HG03196 (cell line): Measurements from ENCODE around the gene HSF2BP.
"Not testable (repeated sequence)": the region's sequence is repeated elsewhere in the genome, so short reads cannot be mapped to it uniquely, and the experiment has no call there.

Experiments used
- ATAC-seq: cut with Tn5 transposase; IDR thresholded peaks from one replicate; pipeline ENCODE4 v1.9.1; 2021; ENCODE audit not compliant: unreplicated experiment

The HSF2BP gene

GRCh38 chr21:43623588-43623987, 35.7 kb downstream of the HSF2BP start:
- ATAC-seq = no peak

DNA sequence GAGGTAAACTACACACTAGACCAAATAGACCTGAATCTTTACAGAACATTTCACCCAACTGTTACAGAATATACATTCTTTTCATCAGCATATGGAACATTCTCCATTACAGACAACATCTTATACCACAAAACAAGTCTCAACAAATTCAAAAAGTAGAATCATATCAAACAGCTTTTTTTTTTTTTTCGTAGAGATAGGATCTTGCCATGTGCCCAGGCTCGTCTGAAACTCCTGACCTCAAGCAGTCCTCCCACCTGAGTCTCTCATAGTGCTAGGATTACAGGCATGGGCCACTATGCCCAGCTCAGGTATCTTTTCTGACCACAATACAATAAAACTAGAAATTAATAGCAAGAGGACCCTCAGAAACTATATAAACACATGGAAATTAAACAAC, 36.5 kb downstream of the HSF2BP start:
- no peak for ATAC-seq

DNA sequence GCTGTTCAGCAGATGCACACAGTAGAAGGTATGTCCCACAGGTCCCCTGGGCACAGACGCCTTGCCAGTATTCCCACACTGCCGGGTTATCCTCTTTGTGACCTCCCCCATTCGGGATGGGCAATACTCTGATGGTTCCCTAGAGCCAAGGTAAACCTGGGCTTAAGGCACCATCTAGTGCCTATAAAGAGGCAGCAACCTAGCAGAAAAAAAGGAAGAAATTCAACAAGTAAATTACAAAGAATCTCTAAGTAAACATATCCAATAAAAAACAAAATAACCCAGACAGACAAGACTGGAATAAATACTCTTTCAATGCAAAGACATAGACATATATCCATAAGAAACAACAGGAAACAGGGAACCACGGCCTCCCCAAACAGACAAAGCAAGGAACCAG, 39.4 kb downstream of the HSF2BP start:
- ATAC-seq = no peak

DNA sequence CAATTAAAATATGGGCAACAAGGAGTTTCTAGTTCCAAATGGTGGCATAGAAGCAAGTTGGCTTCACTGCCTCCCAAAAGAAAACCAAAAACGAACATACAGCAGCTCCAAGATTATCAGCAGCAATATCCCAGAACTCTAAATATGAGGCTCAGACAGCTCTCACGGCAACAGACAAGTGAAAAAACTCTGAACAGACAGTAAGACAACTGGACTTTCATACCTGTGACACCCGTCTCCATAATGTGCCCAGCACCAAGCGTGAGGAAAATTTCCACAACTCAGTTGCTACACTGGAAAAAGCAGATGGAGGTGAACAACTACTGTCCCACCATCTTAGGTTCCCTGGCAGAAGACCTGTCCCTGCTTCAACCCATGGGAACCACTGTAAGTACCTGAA, 39.9 kb downstream of the HSF2BP start:
- no peak for ATAC-seq

- no peak for ATAC-seq
Observed at GRCh38 chr21:43618940-43619339, 40.3 kb downstream of the HSF2BP start.

- not testable (repeated sequence) for ATAC-seq
Observed at GRCh38 chr21:43616861-43617260, 42.4 kb downstream of the HSF2BP start.

DNA sequence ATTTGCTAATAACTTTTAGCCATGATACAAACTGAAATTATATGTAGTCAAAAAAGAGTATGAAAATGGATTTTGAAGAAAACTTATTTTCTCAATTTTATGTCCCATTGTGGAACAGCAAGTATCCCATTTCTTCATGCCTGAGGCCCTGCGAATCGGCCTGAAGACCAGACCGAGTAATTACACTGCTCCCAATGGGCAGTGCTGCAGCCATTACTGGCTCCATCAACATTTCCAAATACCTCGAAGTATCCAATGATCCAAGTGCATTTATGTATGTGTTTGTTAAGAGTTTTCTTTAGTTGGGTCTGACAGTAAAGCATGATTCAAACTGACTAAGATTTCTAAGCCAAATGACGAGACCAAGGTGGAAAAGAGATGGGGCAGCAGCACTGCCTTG, 44.4 kb downstream of the HSF2BP start:
- no peak for ATAC-seq

DNA sequence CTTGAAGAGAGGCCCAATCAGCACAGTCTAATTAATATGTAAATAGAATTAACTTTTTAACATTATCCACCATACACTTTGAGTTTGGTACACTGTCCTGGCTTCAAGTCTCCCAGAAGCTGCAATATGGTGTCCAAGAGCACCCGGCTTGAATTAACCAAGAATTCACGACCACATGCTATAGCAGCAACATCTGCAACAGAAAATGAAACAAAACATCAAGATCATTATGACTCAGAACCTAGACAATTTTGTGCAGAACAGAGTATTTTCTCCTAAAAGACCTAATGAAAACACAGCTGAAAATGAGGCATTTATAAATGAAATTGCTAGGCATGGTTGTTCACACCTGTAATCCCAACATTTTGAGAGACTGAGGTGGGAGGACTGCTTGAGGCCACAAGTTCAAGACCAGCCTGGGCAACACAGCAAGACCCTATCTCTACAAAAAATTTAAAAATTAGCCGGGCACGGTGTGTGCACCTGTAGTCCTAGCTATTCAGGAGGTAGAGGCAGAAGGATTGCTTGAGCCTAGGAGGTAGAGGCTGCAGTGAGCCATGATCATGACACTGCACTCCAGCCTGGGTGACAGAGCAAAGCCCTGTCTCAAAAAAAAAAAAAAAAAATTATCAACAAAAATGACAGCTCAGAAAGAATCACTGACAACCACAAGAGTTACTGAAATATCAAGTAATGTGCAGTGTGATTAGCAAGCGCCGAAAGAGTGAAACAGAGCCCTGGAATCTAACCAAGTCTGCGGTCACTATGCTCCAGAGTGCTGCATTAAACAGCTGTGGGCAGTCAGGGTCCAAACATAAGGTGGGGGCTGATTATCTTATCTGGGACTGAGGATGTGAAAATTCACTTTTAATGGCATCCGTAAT, 45.3 kb downstream of the HSF2BP start:
- no peak for ATAC-seq

GRCh38 chr21:43611598-43612369, 47.5 kb downstream of the HSF2BP start:
- no peak for ATAC-seq

- ATAC-seq = no peak
Observed at GRCh38 chr21:43609501-43610340, 49.6 kb downstream of the HSF2BP start.

DNA sequence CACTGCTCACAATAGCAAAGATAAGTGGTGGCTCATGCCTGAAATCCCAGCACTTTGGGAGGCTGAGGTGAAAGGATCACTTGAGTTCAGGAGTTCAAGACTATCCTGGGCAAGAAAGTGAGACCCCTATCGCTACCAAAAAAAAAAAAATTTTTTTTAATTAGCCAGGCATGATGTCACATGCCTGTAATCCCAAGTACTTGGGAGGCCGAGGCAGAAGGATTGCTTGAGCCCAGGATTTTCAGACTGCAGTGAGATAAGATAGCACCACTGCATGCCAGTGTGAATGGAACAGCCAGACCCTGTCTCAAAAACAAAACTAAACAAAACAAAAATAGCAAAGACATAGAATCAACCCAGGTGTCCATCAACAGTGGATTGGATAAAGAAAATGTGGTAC, 50.6 kb downstream of the HSF2BP start:
- ATAC-seq = no peak

DNA sequence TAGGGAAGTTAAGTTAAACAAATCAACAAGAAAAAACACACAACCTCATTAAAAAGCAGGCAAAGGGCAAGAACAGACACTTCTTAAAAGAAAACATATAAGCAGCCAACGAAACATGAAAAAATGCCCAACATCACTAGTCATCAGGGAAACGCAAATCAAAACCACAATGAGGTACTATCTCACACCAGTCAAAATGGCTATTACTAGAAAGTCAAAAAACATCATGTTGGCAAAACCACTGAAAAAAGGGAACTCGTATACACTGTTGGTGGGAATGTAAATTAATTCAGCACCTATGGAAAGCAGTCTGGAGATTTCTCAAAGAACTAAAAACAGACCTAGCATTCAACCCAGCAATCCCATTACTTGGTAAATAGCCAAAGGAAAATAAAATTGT, 51.1 kb downstream of the HSF2BP start:
- ATAC-seq = no peak

DNA sequence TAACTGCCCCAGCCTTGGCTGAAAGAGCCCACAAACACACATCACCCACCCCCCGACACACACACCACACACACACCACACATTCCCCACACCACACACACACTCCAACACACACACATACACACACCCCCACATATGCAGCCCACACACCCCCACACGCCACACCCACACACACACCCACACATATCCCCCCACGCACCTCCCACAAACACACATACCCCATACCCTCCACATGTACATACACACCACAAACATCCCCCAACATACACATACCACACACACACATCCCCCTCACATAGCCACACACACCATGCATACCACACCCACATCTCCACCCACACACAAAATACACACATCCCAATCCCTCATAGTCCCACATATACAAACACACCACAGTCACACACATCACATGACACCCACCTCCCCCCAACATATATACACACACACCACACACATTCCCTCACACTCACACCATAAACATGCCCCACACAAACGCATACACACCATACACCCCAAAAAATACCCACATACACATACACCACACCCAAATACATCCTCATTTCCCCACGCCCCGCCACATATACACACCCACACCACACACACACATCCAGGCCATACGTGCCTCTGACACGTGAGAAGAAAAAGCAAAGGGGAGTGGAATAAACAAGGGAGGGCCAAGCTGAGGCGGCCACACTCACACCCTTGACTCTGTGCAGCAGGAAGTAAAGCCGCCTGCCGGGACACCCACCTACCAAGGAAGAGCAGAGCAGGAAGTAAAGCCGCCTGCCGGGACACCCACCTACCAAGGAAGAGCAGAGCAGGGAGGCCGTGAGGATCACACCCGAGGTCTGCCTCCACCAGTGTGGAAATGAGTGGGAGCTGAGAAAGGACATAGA, 53.7 kb downstream of the HSF2BP start:
- ATAC-seq = no peak

DNA sequence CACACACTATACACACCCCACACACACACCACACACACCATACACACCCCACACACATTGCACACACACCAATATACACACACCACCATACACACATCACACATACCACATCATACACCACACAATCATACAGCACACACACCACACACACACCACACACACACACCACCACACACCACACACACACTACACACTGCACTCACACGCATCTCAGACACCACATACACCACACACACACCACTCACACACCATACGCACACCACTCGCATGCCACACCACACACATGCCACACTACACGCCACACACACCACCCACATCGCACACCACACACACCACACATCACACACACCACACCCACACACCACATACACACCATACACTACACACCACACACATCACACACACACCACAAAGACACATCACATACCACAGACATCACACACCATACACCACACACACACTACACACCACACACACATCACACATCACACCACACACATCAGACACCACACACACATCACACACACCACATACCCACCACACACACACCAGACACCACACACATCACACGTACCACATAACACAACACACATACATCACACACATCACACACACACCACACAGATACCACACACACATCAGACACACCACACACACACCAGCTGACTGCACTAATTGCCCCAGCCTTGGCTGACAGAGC, 54.6 kb downstream of the HSF2BP start:
- ATAC-seq = no peak

DNA sequence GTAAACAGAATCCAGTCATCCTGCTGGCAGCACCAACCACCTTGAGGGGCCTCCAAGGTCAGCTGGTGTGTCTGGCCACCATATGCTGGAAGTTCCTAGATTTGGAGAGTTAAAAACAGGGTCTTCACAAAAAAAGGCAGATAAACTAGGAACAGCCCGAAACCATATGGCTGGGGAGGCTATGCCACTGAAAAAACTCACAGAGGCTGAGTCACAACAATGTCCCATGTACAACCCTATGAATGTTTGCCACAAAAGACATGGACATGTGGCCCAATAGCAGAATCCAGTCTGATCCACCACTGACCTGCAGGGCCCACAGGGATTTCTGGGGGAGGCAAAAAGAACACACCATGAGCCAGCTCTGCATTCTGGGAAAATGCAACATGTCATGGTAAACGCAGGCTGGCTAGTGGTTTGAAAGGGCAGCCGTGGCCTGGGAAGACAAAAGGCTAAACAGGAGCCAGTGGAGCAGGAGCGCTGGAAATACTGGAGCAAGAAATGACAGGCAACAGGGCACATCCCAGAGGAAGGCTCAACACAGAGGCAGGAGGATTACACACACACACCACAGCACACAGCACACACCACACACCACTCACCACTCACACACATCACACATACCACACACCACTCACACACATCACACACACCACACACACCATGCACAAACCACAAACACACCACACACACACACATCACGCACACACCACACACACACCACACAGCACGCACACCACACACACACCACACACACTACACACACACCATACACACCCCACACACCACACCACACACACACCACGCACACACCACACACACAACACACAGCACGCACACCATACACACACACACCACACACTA, 55.4 kb downstream of the HSF2BP start:
- no peak for ATAC-seq

DNA sequence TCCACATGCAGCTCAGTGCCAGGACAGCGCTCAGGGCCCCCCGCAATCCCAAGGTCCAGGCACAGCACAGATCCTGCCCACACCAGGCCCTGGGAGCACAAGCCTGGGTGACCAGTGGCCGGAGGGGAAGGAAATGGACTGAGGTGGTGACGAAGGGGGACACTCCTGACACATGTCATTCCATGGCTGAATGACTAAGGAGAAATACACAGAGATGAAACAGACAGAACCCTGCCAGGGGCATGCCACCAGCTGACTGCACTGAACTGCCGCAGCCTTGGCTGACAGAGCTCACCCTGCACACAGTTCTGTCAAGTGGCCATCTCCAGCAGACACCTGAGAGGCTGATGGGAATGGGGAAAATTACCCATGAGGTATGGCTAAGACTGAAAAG, 56.1 kb downstream of the HSF2BP start:
- ATAC-seq = no peak

DNA sequence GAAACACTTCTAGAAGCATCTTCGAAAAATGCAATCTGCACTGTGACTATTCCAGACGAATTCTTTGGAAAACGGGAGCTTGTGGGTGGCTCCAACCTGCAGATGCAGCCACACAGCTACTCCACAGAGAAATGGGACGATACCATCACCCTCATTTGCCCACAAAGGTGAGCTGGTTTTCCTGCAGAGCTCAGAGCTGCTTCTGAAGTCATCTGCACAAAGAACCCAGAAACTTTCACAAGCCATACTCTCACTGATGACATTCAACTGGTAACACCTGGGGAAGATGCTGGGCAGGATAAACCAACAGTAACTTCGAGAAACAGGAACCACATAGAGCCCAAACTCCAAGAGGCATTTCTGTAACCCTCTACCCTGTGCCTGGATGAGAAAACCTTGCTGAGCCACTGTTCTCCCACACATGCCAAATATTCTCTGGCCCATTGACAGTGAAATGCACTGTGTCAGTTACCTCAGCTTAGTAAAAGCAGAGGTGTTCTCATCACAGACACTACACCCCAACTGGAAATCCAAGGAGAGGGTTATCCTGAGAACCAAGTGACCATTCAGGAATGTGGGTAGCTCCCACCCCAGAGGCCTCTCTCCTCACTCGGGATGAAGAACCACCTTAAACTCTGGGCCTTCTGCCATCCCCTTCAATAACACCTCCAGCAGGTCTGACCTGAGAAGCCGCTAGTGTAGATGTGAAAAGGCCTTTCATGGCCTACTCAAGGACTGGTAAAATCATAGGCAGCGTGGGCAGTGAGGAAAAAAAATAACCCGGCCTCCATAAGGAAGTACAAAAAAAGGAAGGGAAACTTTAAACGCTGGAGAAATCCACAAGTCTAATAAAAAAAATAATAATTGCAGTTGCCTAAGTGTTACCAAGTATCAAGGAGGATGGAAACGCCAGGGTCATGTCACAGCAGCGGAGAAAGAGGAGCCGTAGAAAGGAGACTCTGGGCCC, 56.7 kb downstream of the HSF2BP start:
- ATAC-seq = no peak
